Astrocyte of the cerebellum (primary cell): ENCODE results near the gene PIH1D2.

ENCODE experiments used
- DNase-seq: peaks from one replicate; pipeline ENCODE4 v3.0.0-alpha.2; 2011; ENCODE audit warnings: low read depth
- H3K4me3 ChIP-seq: 2 replicates; pipeline ENCODE4 v1.5.1; 2011; ENCODE audit warnings: mild to moderate bottlenecking, low read depth, low read length, moderate library complexity
- CTCF ChIP-seq: IDR thresholded peaks from 2 replicates; pipeline ENCODE4 v1.5.1; 2012; ENCODE audit warnings: low read length, low read depth, moderate library complexity, mild to moderate bottlenecking; ENCODE audit errors: missing control alignments
- in situ Hi-C: cut with HindIII; loops from 2 replicates; pipeline ENCODE4 v1.10.0; 2017; ENCODE audit warnings: low sequenced_read_pairs

PIH1D2 gene

DNA sequence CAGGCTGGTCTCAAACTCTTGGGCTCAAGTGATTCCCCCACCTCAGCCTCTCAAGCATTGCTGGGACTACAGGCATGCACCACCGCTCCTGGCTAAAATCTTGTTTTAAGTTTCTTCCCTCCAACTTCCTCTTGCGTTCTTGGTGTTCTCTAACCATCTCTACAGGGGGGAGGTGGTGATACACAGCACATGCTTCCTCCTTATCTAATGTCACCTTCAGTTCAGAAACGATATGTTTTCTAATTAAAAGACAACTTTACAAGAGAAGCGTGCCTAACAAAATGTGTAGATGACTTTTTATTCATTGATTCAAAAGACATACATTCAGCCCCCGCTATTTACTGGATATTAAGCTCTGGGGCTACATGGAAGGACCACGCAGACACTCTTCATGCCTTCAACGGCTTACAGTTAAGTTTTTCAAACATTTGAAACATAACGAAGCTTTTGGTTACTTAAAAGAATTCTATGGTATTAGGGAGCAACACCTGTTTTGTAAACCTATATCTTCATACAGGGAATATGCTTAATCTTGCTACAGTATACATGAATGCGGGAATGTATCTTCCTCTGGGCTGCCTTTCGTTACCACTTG lies 49.5 kb downstream of the PIH1D2 start:
- in situ Hi-C loops = loop anchor here (5.0 kb wide), 1 partner anchor 33 kb away; no protein-coding TSS in a partner anchor
- peak overlapping the region; percentile 62 for H3K4me3 ChIP-seq
- no peak for TF ChIP-seq CTCF
- DNase-seq = no peak

GRCh38 chr11:112023104-112023503 lies 50.7 kb downstream of the PIH1D2 start:
- H3K4me3 ChIP-seq = no peak overlapping the region
- TF ChIP-seq CTCF = no peak
- in situ Hi-C loops = loop anchor here (5.0 kb wide), 1 partner anchor 34 kb away; no protein-coding TSS in a partner anchor
- DNase-seq = no peak

- TF ChIP-seq CTCF = no peak
- no peak for DNase-seq
- in situ Hi-C loops = no loop called here
- no peak overlapping the region for H3K4me3 ChIP-seq
These were observed 54.8 kb downstream of the PIH1D2 start for GRCh38 chr11:112019066-112019465.
